Measurements from ENCODE around the gene TEX19. TPM values are rescaled to one million over a fixed set of nuclear protein-coding genes. Genes with fewer than 3 reads are reported as not detected.

The TEX19 gene, protein sequence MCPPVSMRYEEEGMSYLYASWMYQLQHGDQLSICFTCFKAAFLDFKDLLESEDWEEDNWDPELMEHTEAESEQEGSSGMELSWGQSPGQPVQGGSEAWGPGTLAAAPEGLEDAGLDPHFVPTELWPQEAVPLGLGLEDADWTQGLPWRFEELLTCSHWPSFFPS
- 0.24 TPM in 1 of 2 replicates, not detected in the other for total RNA-seq (2014; rRNA removed; shearing (Covaris generic))

DNA sequence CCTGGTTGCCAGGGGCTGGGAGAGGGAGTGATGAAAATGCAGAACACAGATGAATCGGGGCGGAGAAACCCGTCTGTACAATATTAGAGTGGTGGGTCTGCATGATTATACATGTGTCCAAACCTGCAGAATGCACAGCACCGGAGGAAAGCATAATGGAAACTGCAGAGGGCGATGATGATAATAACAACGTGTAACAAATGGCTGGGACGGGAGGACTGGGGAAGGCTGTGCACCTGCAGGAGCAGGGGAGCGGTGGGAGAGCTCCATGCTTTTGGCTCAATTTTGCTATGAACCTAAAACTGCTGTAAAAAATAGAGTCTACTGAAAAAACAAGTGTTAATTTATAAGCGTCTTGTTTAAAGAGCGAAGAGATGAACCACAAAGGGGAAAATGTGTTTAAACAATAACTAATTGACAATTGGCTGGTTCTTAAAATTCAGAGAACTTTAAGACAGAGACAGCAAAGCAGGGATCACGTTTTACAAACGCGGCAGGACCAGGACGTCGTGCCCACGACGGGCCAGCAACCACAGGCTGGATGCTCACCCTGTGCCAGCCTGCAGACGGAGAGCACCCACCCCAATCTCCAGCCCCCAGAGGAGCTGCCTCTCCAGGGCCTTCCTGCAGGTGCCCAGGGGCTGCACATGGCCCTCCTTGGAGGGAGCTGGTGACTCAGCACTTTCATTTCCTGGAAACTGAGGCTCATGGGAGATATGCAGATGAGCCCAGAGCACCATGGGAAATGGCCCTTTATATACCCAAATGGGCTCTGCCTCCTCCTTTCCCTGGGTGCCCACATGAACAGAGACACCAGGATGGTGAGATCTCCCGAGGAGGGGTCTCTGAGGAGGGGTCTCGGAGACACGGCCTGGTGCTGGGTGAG, at the start of gene TEX19:
Gene TEX19, plus strand, starts transcription at position 783 of the 886 bp plus-strand sequence. CDS start 2,904 bp downstream, outside the sequence.
- peak; percentile 51 for DNase-seq (ENCODE audit: low read depth)

DNA sequence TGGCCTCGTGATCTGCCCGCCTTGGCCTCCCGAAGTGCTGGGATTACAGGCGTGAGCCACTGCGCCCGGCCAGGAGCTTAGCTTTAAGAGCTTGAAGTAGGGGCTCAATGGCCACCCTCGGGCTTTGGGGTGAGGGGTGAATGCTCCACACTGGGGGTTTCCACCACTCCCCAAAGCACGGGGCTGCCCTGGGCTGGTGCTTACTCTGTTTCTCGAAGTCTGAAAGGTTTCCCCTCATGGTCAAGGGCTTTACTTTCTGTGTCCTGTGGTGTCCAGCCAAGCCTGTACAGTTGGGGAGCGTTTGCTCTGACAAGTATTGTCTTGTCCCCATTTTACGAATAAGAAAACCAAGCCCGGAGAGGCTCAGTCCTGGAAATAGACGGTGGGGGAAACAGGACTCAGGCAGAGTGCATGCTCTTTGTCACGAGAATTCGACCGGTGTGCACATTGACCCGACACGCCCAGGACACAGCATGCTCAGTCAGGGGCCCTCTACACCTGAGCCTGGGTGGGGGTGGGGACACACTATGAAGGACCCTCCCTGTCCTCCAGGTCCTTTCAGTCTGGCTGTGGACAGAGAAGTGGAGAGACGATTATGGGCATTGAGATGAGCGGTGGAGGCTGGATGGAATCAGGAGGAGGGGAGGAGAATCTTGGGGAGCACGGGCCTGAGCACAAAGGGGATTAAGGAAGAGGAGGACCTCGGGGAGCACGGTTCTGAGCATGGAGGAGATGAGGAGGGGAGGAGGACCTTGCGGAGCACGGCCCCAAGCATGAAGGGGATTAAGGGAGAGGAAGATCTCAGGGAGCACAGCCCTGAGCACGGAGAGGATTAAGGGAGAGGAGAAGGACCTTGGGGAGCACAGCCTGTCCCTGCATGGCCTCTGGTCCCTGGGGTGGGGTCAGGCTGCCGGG, 49.1 kb upstream of the TEX19 start:
- DNase-seq (ENCODE audit: low read depth), result no peak

DNA sequence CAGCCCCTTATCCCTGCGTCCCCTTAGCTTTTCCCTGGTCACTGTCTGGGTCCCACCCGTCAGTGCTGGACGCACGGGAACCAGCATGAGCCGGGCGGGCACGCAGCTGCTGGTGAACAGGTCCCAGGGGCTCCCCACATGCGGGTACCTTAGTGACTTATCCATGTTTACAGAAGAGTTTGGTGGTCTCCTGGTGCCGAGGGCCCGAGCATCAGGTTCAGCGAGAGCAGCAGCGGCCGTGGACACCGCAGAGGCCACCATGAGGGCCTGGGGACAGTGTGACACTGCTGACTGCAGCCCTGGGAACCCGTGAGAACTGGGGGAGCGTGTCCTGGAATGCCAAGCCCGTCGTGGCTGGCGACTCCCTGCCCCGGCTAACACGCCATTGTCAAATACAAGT, 48.2 kb upstream of the TEX19 start:
- DNase-seq (ENCODE audit: low read depth), result no peak

DNA sequence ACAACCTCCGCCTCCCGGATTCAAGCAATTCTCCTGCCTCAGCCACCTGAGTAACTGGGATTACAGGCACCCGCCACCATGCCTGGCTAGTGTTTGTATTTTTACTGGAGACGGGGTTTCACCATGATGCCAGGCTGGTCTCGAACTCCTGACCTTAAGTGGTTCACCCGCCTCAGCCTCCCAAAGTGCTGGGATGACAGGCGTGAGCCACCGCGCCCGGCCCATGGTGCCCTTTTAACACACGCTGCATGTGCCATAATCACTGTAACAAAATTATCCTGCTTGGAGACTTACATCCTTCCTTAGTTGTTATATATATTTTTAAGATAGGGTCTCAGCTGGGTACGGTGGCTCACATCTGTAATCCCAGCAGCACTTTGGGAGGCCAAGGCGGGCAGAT, 47.1 kb upstream of the TEX19 start:
- no peak for DNase-seq (ENCODE audit: low read depth)

DNA sequence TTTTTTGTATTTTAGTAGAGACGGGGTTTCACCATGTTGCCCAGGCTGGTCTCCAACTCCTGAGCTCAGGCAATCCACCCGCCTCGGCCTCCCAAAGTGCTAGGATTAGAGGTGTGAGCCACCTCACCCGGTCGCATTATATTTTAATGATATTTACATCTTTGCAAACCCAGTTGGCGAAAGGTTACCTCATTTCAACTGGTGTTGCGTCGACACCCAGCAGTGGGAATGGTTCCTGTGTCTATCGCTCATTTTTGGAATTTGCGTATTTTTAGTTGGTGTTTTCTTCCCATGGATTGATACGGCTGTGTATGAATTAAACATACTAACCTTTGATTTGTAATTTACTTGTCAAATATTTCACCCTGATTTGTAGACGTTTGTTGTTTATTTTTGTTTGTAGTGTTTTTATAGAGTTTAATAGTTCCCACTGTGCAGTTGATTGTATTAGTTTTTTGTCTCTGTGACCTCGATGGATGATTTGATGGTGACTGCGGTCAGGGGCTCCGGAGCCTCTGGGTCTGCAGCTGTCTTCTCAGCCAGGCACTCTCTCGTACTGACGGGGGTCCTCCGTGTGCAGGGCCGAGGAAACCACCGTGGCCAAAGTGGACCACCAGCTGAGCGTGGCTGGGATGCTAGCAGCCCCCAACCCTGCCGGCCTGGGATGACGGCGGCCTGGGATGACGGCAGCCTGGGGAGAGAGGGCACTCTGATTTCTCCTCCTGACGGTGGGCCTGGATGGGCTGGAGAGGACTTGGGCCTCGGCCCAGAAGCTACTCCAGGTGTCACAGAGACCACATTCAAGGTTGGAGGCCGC, 45.6 kb upstream of the TEX19 start:
- DNase-seq (ENCODE audit: low read depth), result no peak

DNA sequence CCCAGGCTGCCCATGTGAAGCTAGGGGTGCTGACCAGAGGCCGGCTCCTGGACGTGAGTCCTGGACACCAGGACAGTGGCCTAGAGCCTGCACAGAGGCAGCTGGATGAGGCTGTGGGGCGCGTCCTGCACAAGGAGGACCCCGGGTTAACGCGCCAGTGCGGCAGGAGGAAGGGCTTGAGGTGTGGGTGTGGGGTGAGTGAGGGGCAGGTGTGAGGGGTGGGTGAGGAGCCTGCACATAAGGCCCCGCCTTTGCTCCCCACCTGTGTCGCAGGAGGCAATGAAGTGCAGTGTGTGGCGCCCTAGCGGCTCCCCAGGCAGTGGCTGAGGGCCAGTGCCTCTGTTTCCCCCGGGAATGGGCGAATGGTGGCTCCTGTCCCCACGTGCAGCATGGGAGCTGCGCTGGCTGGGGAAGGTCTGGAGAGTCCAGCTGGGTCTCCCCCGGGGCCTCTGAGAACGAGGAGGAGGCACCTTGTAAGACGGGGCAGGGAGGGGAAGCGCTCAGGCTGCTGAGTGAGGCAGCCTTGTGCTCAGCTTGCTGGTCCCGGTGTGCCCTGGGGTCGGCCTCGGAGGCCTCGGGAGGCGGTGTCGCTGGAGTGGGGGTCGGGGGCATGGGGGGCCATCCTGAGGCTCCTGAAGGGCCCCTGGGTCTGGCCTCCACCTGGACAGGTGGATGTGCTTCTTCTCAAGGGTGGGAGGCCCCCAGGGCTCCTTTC, 44.9 kb upstream of the TEX19 start:
- DNase-seq (ENCODE audit: low read depth), result no peak

DNA sequence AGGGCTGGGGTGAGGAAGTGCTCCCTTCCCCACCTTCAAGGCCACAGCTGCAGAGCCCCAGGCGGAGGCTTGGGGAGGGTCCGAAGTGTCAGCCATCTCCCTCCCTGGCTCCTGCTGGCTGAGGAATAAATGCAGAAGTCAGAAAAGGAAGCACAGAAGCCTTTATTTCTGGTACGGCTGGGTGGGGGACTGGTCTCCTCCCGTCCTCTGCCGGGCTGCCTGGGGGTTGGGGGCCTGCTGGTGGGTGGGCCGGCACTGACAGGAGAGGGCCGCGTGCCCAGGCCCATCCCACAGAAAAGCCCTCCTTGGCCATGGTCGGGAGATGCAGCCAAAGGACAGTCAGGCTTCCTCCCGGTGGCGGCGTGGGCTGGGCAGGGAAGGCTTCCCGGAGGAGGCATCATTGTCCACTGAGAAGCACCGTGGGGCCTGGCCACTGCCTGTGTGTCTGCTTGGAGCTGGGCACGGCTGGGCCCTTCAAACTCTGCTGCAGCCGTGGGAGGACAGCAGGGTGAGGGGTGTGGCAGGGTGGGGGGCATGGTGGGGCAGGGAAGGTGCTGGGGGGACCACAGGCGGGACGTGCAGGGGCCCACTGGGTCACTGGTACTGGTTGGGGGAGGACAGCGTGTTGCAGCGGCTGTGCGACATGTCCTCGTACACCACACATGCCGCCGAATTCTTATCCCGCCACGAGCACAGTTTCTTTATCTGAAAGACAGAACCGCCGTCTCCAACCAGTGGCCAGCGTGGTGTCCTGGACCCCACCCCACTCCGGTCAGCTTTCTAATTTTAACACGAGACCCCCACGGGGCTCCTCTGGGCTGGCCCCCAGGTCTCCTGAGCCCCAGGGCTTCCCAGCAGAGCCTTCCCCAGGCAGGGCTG, 44.1 kb upstream of the TEX19 start:
- DNase-seq (ENCODE audit: low read depth), result no peak

DNA sequence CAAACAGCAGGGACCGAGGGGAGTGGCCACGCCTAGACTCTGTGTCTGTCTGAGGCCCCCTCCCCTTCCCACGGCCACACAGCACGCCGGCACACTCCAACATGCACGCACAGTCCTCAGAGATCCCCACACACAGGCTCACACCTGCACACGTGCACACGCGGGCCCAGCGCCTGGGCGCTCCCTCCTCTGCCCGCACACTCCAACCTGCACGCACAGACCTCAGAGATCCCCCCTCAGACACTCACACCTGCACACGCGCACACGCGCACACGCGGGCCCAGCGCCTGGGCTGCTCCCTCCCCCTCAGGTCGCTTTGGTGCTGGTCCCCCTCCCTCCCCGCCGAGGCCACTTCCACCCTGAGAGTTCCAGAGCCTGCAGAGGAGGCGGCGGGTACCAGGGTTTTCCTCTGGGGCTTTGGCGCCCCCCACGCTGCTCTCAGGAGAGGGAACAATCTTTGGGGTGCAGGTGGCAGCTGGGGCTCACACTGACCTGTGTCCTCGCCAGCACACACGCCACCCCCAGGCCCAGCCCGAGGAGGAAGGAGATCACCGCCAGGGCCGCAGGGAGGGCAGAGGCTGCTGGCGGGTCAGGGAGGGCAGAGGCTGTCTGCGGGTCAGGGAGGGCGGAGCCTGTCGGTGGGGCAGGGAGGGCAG, 43.2 kb upstream of the TEX19 start:
- no peak for DNase-seq (ENCODE audit: low read depth)

DNA sequence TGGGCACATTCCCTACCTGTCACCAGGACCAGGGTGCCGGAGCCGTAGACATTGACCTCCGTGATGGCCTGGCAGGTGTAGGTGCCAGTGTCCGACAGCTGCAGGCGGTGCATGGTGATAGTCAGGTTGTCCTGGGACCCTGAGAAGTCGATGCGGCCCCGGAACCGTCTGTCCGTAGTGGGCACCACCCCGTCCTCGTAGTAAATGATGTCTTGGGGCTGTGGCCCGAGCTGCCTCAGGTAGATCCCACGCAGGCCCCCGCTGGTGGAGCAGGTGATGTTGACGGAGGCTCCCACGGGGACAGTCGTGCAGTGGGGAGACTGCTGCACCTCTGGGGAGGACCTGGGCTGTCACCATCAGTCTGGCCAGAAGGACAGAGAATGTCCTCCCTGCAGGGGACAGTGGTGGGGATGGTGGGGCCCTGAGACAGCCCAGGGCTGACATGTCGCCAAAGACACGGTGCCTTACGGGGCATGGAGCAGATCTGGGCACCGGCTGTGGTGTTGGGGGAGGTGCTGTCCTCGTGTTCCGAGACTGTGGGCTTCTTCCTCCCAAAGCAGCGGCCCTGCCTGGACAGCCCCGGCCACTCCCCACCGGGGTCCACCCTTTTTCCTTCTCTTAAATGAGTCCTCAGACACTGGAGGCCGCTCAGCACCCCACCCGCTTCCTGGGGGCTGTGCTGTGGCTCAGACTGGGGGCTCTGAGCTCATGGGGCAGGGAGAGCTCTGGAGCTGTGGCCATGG, 42.2 kb upstream of the TEX19 start:
- no peak for DNase-seq (ENCODE audit: low read depth)

DNA sequence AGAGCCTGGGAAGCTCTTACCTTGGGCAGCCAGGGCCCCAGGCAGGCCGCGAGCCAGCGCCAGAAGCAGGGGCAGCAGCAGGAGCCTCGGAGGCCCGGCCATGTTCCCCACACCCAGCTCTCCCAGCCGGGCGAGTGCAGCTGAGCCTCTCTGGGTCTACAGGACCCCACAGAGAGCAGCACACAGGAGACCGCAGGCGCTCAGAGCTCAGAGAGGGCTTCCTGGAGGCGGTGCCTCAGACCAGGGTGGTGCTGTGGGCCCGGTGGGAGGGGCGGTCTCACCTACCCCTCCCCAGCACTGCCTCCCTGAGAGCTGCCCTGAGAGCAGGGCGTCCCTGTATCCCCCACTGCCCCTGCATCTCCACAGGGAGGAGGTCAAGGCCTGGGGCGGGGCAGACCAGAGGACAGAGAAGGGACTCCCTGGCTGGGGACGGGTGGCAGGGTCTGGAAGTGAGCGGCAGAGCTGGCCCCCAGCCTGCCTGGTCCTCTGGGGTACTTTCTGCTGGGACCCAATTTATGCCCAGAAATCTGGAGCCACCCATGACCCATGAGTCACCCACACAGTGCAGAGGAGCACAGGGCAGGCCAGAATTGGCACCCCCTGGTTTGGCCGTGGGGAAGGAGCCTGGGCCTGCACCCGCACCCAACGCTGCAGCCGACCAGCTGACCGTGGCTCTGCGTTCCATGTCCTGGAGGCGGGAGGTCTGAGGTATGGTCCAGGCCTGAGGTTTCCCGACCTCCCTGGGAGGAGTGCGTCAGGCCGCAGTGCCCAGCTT, 41.5 kb upstream of the TEX19 start, which contains the start of gene CD7:
Gene CD7, minus strand, starts transcription at position 215 of the 775 bp plus-strand sequence. Its CDS starts 113 bp downstream, at position 102.
- DNase-seq (ENCODE audit: low read depth), result no peak

DNA sequence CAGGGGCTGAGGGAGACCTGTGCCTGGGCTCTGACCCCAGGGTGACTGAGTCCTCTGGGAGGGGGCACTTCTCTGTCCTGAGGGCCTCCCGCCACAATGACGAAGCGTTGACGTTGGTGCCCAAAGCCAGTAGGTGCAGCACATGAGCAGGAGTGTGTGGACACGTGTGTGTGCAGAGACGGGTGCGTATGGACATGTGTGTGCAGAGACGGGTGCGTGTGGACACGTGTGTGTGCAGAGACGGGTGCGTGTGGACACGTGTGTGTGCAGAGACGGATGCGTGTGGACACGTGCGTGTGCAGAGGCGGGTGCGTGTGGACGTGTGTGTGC, 40.9 kb upstream of the TEX19 start:
- DNase-seq (ENCODE audit: low read depth), result no peak

DNA sequence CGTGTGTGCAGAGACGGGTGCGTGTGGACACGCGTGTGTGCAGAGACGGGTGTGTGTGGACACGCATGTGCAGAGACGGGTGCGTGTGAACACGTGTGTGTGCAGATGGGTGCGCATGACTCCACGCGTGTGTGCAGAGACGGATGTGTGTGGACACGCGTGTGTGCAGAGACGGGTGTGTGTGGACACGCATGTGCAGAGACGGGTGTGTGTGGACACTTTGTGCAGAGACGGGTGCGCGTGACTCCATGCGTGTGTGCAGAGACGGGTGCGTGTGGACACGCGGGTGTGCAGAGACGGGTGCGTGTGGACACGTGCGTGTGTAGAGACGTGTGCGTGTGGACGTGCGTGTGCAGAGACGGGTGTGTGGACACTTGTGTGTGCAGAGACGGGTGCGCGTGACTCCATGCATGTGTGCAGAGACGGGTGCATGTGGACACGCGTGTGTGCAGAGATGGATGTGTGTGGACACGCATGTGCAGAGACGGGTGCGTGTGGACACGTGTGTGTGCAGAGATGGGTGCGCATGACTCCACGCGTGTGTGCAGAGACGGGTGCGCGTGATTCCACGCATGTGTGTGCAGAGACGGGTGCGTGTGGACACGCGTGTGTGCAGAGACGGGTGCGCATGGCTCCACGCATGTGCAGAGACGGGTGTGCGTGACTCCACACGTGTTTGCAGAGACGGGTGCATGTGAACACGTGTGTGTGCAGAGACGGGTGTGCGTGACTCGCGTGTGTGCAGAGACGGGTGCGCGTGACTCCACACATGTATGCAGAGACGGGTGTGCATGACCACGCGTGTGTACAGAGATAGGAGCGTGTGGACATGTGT, 40.1 kb upstream of the TEX19 start:
- DNase-seq (ENCODE audit: low read depth), result no peak

DNA sequence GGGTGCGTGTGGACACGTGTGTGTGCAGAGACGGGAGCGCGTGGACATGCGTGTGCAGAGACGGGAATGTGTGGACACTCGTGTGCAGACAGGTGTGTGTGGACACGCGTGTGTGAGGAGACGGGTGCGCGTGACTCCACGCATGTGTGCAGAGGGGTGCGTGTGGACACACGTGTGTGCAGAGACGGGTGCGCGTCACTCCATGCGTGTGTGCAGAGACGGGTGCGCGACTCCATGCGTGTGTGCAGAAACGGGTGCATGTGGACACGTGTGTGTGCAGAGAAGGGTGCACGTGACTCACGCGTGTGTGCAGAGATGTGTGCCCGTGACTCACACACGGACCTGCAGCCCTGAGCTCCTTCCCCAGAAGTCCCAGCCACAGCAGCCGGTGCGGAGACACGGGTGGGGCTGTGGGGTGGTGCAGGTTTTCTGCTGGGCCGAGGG, 39.4 kb upstream of the TEX19 start:
- no peak for DNase-seq (ENCODE audit: low read depth)

DNA sequence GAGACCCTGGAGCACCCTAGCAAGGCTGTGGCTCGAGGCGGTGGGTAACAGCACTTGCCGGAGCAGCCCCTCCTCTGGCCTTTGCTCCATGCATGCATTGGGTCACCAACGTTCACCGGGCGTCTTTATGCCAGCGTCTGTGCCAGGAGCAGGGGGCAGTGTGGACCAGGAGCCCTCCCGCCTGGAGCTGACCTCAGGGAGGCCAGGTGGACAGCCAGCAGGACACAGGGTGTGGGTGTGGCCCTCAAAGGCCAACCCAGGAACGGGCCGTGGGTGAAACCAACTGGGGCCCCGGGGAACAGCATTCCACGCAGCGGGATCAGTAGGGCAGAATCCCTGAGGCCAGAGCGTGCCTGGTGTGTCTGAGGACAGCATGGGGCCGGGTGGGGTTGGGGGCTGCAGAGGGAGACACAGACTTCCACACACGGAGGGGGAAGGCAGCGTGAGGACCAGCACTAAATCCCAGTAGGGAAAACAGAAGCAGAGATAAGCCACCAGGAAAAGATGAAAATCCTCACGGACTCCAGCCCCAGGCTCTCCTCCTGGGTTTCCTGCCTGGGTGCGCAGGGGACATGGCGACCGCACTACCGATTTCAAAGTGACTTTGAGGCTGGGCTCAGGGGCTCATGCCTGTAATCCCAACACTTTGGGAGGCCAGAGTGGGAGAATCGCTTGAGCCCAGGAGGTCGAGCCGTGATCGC, 38.8 kb upstream of the TEX19 start:
- peak; percentile 36 for DNase-seq (ENCODE audit: low read depth)

DNA sequence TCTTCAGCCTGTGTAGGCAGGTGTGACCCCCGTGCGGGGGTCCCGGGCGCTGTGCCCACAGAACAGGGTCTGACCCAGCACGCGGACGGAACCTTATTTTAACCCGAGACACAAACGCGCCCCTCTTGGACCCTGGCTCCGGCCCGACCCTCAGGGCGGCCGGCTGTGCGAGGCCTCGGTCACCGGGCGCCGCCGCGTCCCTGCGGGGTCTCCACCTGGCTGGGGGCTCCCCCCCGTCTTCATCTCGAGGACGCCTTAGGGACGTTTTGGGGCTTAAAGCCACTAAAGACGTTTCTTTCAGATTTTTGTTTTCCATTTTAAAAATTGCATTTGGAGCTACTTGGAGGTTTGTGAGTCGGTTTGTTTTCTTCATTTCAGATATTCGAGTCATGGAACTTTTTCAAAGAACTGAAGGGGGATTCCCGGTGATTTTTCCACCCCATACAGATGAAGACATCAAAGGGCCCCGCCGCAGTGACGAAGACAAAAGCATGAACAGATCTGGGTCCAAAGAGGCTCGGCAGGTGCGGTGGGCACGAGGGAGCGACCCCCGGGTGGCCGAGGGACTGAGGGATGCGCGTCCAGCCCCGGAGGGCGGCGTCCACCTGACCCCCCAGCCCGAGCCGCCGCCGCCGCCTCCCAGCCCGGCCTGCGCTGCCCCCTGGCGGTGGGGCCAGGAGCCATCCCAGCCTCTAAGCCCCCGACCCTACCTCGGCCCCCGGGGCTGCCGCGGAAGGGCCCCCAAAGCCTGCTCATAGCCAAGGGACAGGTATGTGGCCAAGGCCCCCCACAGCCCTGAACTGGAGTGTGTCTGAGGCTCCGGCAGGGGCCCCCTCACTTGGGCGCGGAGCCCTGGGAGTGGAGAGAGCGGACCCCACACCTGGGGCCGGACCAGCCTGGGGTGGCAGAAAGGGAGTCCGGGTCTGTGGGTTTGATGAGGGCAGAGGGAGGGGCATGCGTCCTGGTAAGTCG, 37.8 kb upstream of the TEX19 start:
- peak; percentile 27 for DNase-seq (ENCODE audit: low read depth)

All from RPMI7951 (cell line).